ENCODE measurements around the gene SLCO1B3. TPM values are rescaled to one million over a fixed set of nuclear protein-coding genes. Genes with fewer than 3 reads are reported as not detected.

SLCO1B3 gene
- total and polyA plus RNA-seq, 2 of the 8 experiments (the other 6 are each of a cell fraction or from before 2014, with no cell fraction given) = not detected

GRCh38 chr12:20777420-20777819 lies 33.1 kb upstream of the SLCO1B3 start:
- Histone ChIP-seq H3K27ac (ENCODE audit: low read depth, low read length) (no peak overlapping the region), H3K4me2 (ENCODE audit: insufficient read depth in 1 of 2, low read depth in 2 of 2, low read length in 2 of 2) (no peak overlapping the region), H3K23me2 (ENCODE audit: low read depth, low read length) (no peaks in the 10 kb centered on the region), H3K9ac (replicated peaks in 1 of 4; ENCODE audit: extremely low read depth in 1 of 4, low read depth in 3 of 4, low read length in 3 of 4) (no peak overlapping the region), H3K18ac (ENCODE audit: extremely low read depth, low read length) (no peak overlapping the region), H2BK5ac (ENCODE audit: low read depth, low read length) (no peak overlapping the region), H4K5ac (ENCODE audit: insufficient read length, low read depth, low read length) (no peak overlapping the region), H3K4me3 (ENCODE audit: extremely low read depth in 1 of 4, insufficient read depth in 2 of 4, low read depth in 3 of 4, low read length in 4 of 4) (no peak overlapping the region), H2AK5ac (ENCODE audit: low read depth, low read length) (no peak overlapping the region), H3K9me3 (ENCODE audit: insufficient read depth in 2 of 2, low read depth in 1 of 2, low read length in 1 of 2) (no peaks in the 10 kb centered on the region; a peak in 1 of 4 replicates), H3K27me3 (replicated peaks in 1 of 4; ENCODE audit: control insufficient read depth in 3 of 4, extremely low read depth in 1 of 4, insufficient read depth in 3 of 4, low read length in 3 of 4) (no peaks in the 10 kb centered on the region), H4K20me1 (replicated peaks in 1 of 2; ENCODE audit: control insufficient read depth in 1 of 2, insufficient read depth in 2 of 2, low read length in 2 of 2) (no peaks in the 10 kb centered on the region), H3K79me2 (ENCODE audit: control insufficient read depth in 1 of 2, insufficient read depth in 2 of 2, low read length in 2 of 2) (no peaks in the 10 kb centered on the region), H2BK15ac (ENCODE audit: low read length) (no peak overlapping the region), H3K4me1 (replicated peaks in 1 of 4; ENCODE audit: control insufficient read depth in 3 of 4, insufficient read depth in 4 of 4, low read length in 3 of 4) (no peaks in the 10 kb centered on the region), H4K91ac (replicated peaks; ENCODE audit: insufficient read length, low read length) (no peak overlapping the region), H3K36me3 (ENCODE audit: control insufficient read depth in 2 of 4, insufficient read depth in 4 of 4, low read length in 3 of 4) (no peaks in the 10 kb centered on the region), H4K8ac (ENCODE audit: extremely low read depth, insufficient read depth, low read length) (no peak overlapping the region), H3K23ac (ENCODE audit: insufficient read length) (no peak overlapping the region), H3K56ac (replicated peaks; ENCODE audit: insufficient read length, low read depth, low read length) (no peak overlapping the region), H2BK20ac (ENCODE audit: low read length) (no peak overlapping the region), H2BK12ac (ENCODE audit: low read depth, low read length) (no peak overlapping the region), H2BK120ac (replicated peaks; ENCODE audit: low read depth, low read length) (no peak overlapping the region), H3K14ac (ENCODE audit: insufficient read length) (no peak overlapping the region), H3K79me1 (ENCODE audit: low read depth, low read length) (no peaks in the 10 kb centered on the region), H2AFZ (ENCODE audit: low read length) (no peak overlapping the region), H3K4ac (replicated peaks; ENCODE audit: insufficient read length, low read depth, low read length) (no peak overlapping the region)
- TF ChIP-seq TAF1 (IDR thresholded peaks at IDR 0.05; ENCODE audit: low read depth, low read length) (no peak), CHD1 (IDR thresholded peaks at IDR 0.05; ENCODE audit: low read depth, low read length) (no peak), SP4 (IDR thresholded peaks at IDR 0.05; ENCODE audit: low read length) (no peak), CREB1 (IDR thresholded peaks at IDR 0.05) (no peak), E2F6 (IDR thresholded peaks at IDR 0.05) (no peak), GABPA (IDR thresholded peaks at IDR 0.05; ENCODE audit: borderline replicate concordance, insufficient read depth, low read length) (no peak)
- CTCF ChIA-PET (ENCODE audit: partially characterized antibody) = interaction anchor here (0.7 to 1.7 kb wide), 2 partner anchors 21 to 225 kb away, joined by 3 to 4 read pairs; no protein-coding TSS in a partner anchor
- FAIRE-seq (no peak), DNase-seq (ENCODE audit: low read depth in 1 of 2, low spot score in 2 of 2) (no peak)
- POLR2A ChIA-PET (ENCODE audit: partially characterized antibody) = no interaction called here
- 84% methylated on average over 13 of the region's 20 CpGs; no CpG with 5 or more reads in 1 of the 2 experiments for WGBS, 2 experiments (ENCODE audit: extremely low coverage in 1 of 2, insufficient coverage in 1 of 2, insufficient read length in 1 of 2, insufficient replicate concordance in 2 of 2, low coverage in 1 of 2, low lambda C conversion rate in 2 of 2, missing lambda C conversion rate in 1 of 2)

Data from H1 (cell line).